GM23338 (cell line): Measurements from ENCODE around the gene MRFAP1. TPM values are rescaled to one million over a fixed set of nuclear protein-coding genes. Genes with fewer than 3 reads are reported as not detected.

Source experiments
- ATAC-seq: fragments of 200-7000 bp; cut with Tn5 transposase; 3 replicates; pipeline ENCODE4 v1.9.1; 2020
- DNase-seq: peaks from one replicate; pipeline ENCODE4 v3.0.0-alpha.2; 2015; ENCODE audit warnings: low spot score
- H2AFZ ChIP-seq: fragments of 200-600 bp; sonication (generic); 2 replicates; pipeline ENCODE4 v1.8.0; 2016; ENCODE audit warnings: antibody characterized with exemption, mild to moderate bottlenecking, moderate library complexity
- H3F3A ChIP-seq: fragments of 200-600 bp; sonication (generic); replicated peaks from 2 replicates; pipeline ENCODE4 v1.8.0; 2017; ENCODE audit warnings: antibody characterized with exemption, mixed run types, low read depth
- H3K27ac ChIP-seq: fragments of 200-600 bp; sonication (generic); 2 replicates; pipeline ENCODE4 v1.6.1; 2016; ENCODE audit warnings: low read depth
- H3K27me3 ChIP-seq: fragments of 200-600 bp; sonication (generic); 2 replicates; pipeline ENCODE4 v1.8.0; 2016; ENCODE audit warnings: mild to moderate bottlenecking, mixed run types, moderate library complexity; ENCODE audit not compliant: insufficient read depth
- H3K36me3 ChIP-seq: fragments of 200-600 bp; sonication (generic); 2 replicates; pipeline ENCODE4 v1.8.0; 2016; ENCODE audit warnings: mild to moderate bottlenecking; ENCODE audit not compliant: insufficient read depth
- H3K4me1 ChIP-seq: fragments of 200-600 bp; sonication (generic); 2 replicates; pipeline ENCODE4 v1.8.0; 2016; ENCODE audit warnings: mild to moderate bottlenecking, moderate library complexity; ENCODE audit not compliant: insufficient read depth
- H3K4me2 ChIP-seq: fragments of 200-600 bp; sonication (generic); 2 replicates; pipeline ENCODE4 v1.7.1; 2017; ENCODE audit warnings: mixed run types
- H3K4me3 ChIP-seq: fragments of 200-600 bp; sonication (generic); 2 replicates; pipeline ENCODE4 v1.6.1; 2016; ENCODE audit warnings: mixed run types
- H3K79me2 ChIP-seq: fragments of 200-600 bp; sonication (generic); replicated peaks from 2 replicates; pipeline ENCODE4 v1.8.0; 2017; ENCODE audit warnings: mild to moderate bottlenecking; ENCODE audit not compliant: insufficient read depth
- H3K9me2 ChIP-seq: fragments of 200-600 bp; sonication (generic); 2 replicates; pipeline ENCODE4 v1.8.0; 2017; ENCODE audit not compliant: insufficient read depth
- H4K20me1 ChIP-seq: fragments of 200-600 bp; sonication (generic); replicated peaks from 2 replicates; pipeline ENCODE4 v1.8.0; 2017; ENCODE audit warnings: mild to moderate bottlenecking; ENCODE audit not compliant: insufficient read depth
- H3K27ac Mint-ChIP-seq: 2 replicates; pipeline ENCODE4 v1.8.0; 2020; ENCODE audit warnings: inconsistent platforms, mild to moderate bottlenecking, moderate library complexity, mixed read lengths
- H3K27me3 Mint-ChIP-seq: 3 replicates; pipeline ENCODE4 v1.8.0; 2022; ENCODE audit warnings: low read depth, mild to moderate bottlenecking, moderate library complexity, mixed read lengths, inconsistent platforms; ENCODE audit not compliant: insufficient read depth, poor library complexity
- H3K36me3 Mint-ChIP-seq: 3 replicates; pipeline ENCODE4 v1.8.0; 2021; ENCODE audit warnings: low read depth, mild to moderate bottlenecking, inconsistent platforms, moderate library complexity, mixed read lengths
- H3K4me1 Mint-ChIP-seq: 3 replicates; pipeline ENCODE4 v1.8.0; 2020; ENCODE audit warnings: mild to moderate bottlenecking, inconsistent platforms, mixed read lengths
- H3K4me3 Mint-ChIP-seq: 3 replicates; pipeline ENCODE4 v1.8.0; 2021; ENCODE audit warnings: moderate library complexity, mild to moderate bottlenecking, inconsistent platforms, mixed read lengths
- H3K9me3 Mint-ChIP-seq: 3 replicates; pipeline ENCODE4 v1.8.0; 2020; ENCODE audit warnings: moderate library complexity, mild to moderate bottlenecking, inconsistent platforms, mixed read lengths
- CREB1 ChIP-seq: fragments of 250-450 bp; sonication (Bioruptor Pico); IDR thresholded peaks from 2 replicates; pipeline ENCODE4 v1.5.0; 2020; ENCODE audit warnings: low read depth, mild to moderate bottlenecking, moderate library complexity
- ETS1 ChIP-seq: IDR thresholded peaks from 2 replicates; pipeline ENCODE4 v1.6.1; 2016; ENCODE audit warnings: antibody characterized with exemption
- EZH2 ChIP-seq: fragments of 200-600 bp; sonication (generic); IDR thresholded peaks from one replicate; pipeline ENCODE4 v1.8.0; 2017; ENCODE audit warnings: antibody characterized with exemption, mild to moderate bottlenecking, low read depth; ENCODE audit not compliant: unreplicated experiment
- EZH2phosphoT487 ChIP-seq: fragments of 200-600 bp; sonication (generic); IDR thresholded peaks from one replicate; pipeline ENCODE4 v1.8.1; 2018; ENCODE audit warnings: antibody characterized with exemption; ENCODE audit not compliant: unreplicated experiment
- JUNB ChIP-seq: IDR thresholded peaks from one replicate; pipeline ENCODE4 v1.6.1; 2016; ENCODE audit warnings: antibody characterized with exemption; ENCODE audit not compliant: unreplicated experiment
- NANOG ChIP-seq: IDR thresholded peaks from 2 replicates; pipeline ENCODE4 v1.6.1; 2016; ENCODE audit warnings: antibody characterized with exemption, borderline replicate concordance
- POLR2AphosphoS5 ChIP-seq: IDR thresholded peaks from 2 replicates; pipeline ENCODE4 v1.6.1; 2016; ENCODE audit warnings: antibody characterized with exemption, low read depth
- STAT1 ChIP-seq: IDR thresholded peaks from one replicate; pipeline ENCODE4 v1.6.1; 2016; ENCODE audit warnings: antibody characterized with exemption; ENCODE audit not compliant: unreplicated experiment
- ZNF114 ChIP-seq: fragments of 250-450 bp; sonication (Bioruptor Pico); IDR thresholded peaks from 2 replicates; pipeline ENCODE4 v1.5.0; 2020; ENCODE audit warnings: mild to moderate bottlenecking, moderate library complexity
- ZNF331 ChIP-seq: fragments of 250-450 bp; sonication (Bioruptor Pico); IDR thresholded peaks from 2 replicates; pipeline ENCODE4 v1.5.0; 2020; ENCODE audit warnings: low read depth, mild to moderate bottlenecking, moderate library complexity
- polyA plus RNA-seq: library from polyadenylated mRNA; unstranded; fragments of >200 nt; fragmentation: Nextera tagmentation; extraction: Ambion mirVana; gene quantifications from 2 replicates; pipeline ENCODE4 v1.2.1, GENCODE V29; 2016
- total RNA-seq: library from RNA; depleted of rRNA; stranded (reverse); fragments of >200 nt; shearing (Covaris generic); gene quantifications from 2 replicates; pipeline ENCODE4 v1.2.3, GENCODE V29; 2014
- TF ChIP-seq, protein P1 (sequence below), 2 experiments: fragments of 200-600 bp in 1 of 2; sonication (generic) in 1 of 2; conservative IDR thresholded peaks; 2 replicates each; pipeline versions ENCODE4 v1.5.1 to v1.6.1; 2016 to 2017; ENCODE audit warnings: antibody characterized with exemption in 2 of 2, low read depth in 2 of 2, mild to moderate bottlenecking in 2 of 2, moderate library complexity in 1 of 2
- TF ChIP-seq, protein P2 (sequence below): IDR thresholded peaks from one replicate; pipeline ENCODE4 v1.6.1; 2018; ENCODE audit warnings: antibody characterized with exemption; ENCODE audit not compliant: unreplicated experiment

Gene MRFAP1
- total and polyA plus RNA-seq, 2 experiments from 2014 or later = 154 to 288 TPM

DNA sequence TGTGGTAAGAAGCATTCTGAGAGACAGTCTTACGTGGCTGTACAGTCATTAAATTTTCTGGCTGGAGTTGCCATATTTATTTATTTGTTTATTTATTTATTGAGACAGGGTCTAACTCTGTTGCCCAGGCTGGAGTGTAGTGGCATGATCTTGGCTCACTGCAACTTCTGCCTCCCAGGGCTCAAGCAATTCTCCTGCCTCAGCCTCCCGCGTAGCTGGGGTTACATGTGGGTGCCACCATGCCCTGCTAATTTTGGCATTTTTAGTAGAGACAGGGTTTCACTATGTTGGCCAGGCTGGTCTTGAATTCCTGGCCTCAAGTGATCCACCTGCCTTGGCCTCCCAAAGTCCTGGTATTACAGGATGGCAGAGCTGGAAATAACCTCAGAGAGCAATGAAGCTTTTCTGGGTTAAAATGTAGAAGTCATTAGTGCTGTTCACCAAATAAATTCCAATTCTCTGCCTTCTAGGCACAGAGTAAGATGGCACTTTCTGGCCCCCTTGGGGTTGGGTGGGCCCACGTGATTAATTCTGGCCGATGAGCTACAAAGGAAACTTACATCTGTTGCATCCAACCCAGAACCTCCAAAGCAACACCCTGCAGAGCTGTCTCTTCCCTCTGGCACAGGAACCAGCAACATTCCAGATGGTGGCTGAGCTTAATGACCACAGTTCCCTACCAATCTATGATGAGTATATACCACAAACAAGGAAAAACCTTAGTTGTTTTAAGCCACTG is 4.5 kb downstream of the MRFAP1 start:
- Histone ChIP-seq H4K20me1 (peaks cover 21% of the 10 kb centered on the region), H3K4me1 (peaks cover 12% of the 10 kb centered on the region), H2AFZ (no peak overlapping the region), H3K4me3 (no peak overlapping the region), H3K9me2 (no peaks in the 10 kb centered on the region), H3K36me3 (peaks cover 13% of the 10 kb centered on the region), H3K27ac (no peak overlapping the region), H3F3A (peaks cover 4% of the 10 kb centered on the region), H3K4me2 (no peak overlapping the region), H3K27me3 (no peaks in the 10 kb centered on the region), H3K79me2 (peaks cover 28% of the 10 kb centered on the region)
- H3K36me3 Mint-ChIP-seq = peaks cover 32% of the 10 kb centered on the region
- H3K4me3 Mint-ChIP-seq = no peak overlapping the region
- ATAC-seq (no peak), DNase-seq (no peak)
- peaks cover 6% of the 10 kb centered on the region; the same call in 1 of the 3 replicates for H3K9me3 Mint-ChIP-seq
- H3K4me1 Mint-ChIP-seq = peaks cover 19% of the 10 kb centered on the region
- H3K27me3 Mint-ChIP-seq = peaks cover 19% of the 10 kb centered on the region
- no peak overlapping the region for H3K27ac Mint-ChIP-seq
- no peak for TF ChIP-seq POLR2AphosphoS5
- no peak for TF ChIP-seq STAT1
- TF ChIP-seq EZH2phosphoT487 = no peak
- TF ChIP-seq ZNF331 = no peak
- no peak for TF ChIP-seq JUNB
- TF ChIP-seq ZNF114 (CRISPR knock-in tag) = no peak
- no peak for TF ChIP-seq NANOG
- TF ChIP-seq EZH2 = no peak
- TF ChIP-seq, protein P1, sequence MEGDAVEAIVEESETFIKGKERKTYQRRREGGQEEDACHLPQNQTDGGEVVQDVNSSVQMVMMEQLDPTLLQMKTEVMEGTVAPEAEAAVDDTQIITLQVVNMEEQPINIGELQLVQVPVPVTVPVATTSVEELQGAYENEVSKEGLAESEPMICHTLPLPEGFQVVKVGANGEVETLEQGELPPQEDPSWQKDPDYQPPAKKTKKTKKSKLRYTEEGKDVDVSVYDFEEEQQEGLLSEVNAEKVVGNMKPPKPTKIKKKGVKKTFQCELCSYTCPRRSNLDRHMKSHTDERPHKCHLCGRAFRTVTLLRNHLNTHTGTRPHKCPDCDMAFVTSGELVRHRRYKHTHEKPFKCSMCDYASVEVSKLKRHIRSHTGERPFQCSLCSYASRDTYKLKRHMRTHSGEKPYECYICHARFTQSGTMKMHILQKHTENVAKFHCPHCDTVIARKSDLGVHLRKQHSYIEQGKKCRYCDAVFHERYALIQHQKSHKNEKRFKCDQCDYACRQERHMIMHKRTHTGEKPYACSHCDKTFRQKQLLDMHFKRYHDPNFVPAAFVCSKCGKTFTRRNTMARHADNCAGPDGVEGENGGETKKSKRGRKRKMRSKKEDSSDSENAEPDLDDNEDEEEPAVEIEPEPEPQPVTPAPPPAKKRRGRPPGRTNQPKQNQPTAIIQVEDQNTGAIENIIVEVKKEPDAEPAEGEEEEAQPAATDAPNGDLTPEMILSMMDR (conservative IDR thresholded peaks at IDR 0.05; ENCODE audit: low read depth in 2 of 2) = no peak
- no peak for TF ChIP-seq CREB1 (CRISPR knock-in tag)
- no peak for TF ChIP-seq ETS1

DNA sequence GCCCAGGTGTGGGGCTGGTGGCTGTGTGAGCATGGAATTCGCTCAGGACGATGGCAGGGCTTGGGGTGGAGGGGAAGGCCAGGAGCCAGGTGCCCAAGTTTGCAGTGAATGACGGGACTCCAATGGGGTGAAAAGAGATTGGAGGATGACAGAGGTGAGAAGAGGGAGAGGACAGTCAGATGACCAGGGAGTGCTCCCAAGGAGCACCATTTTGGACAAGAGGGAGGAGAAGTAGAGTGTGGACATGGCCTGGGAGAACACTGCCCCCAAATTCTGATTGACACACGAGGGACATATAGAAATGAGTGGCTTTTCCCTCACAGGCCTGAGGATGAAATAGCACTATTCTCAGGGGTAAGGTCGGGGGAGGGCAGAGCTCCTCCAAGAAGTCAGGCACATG is 6.7 kb downstream of the MRFAP1 start:
- H3K9me2 ChIP-seq = no peaks in the 10 kb centered on the region
- Mint-ChIP-seq H3K9me3 (no peaks in the 10 kb centered on the region), H3K27me3 (peaks cover 7% of the 10 kb centered on the region), H3K36me3 (peaks cover 14% of the 10 kb centered on the region), H3K4me3 (no peak overlapping the region), H3K27ac (no peak overlapping the region), H3K4me1 (peaks cover 9% of the 10 kb centered on the region)
- H3K79me2 ChIP-seq = peaks cover 12% of the 10 kb centered on the region
- no peaks in the 10 kb centered on the region for H3K27me3 ChIP-seq
- peaks cover 7% of the 10 kb centered on the region for H3K4me1 ChIP-seq
- ATAC-seq = no peak
- no peak overlapping the region for H2AFZ ChIP-seq
- no peak overlapping the region for H3K27ac ChIP-seq
- peaks cover 3% of the 10 kb centered on the region; the same call in 1 of the 2 replicates for H3F3A ChIP-seq
- no peak overlapping the region for H3K4me3 ChIP-seq
- no peak overlapping the region for H3K4me2 ChIP-seq
- peaks cover 8% of the 10 kb centered on the region for H3K36me3 ChIP-seq
- H4K20me1 ChIP-seq = peaks cover 8% of the 10 kb centered on the region
- no peak for DNase-seq
- TF ChIP-seq ETS1 (no peak), POLR2AphosphoS5 (no peak), EZH2 (no peak)
- TF ChIP-seq, protein P2, sequence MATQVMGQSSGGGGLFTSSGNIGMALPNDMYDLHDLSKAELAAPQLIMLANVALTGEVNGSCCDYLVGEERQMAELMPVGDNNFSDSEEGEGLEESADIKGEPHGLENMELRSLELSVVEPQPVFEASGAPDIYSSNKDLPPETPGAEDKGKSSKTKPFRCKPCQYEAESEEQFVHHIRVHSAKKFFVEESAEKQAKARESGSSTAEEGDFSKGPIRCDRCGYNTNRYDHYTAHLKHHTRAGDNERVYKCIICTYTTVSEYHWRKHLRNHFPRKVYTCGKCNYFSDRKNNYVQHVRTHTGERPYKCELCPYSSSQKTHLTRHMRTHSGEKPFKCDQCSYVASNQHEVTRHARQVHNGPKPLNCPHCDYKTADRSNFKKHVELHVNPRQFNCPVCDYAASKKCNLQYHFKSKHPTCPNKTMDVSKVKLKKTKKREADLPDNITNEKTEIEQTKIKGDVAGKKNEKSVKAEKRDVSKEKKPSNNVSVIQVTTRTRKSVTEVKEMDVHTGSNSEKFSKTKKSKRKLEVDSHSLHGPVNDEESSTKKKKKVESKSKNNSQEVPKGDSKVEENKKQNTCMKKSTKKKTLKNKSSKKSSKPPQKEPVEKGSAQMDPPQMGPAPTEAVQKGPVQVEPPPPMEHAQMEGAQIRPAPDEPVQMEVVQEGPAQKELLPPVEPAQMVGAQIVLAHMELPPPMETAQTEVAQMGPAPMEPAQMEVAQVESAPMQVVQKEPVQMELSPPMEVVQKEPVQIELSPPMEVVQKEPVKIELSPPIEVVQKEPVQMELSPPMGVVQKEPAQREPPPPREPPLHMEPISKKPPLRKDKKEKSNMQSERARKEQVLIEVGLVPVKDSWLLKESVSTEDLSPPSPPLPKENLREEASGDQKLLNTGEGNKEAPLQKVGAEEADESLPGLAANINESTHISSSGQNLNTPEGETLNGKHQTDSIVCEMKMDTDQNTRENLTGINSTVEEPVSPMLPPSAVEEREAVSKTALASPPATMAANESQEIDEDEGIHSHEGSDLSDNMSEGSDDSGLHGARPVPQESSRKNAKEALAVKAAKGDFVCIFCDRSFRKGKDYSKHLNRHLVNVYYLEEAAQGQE = no peak
